Right atrium auricular region (tissue), 2 donors: Measurements from ENCODE around the gene AHR. TPM values are rescaled to one million over a fixed set of nuclear protein-coding genes. Genes with fewer than 3 reads are reported as not detected.
A peak's percentile ranks its signal among the peaks of the same experiment; 100 is the strongest.

Experiments used
- DNase-seq: peaks from one replicate; pipeline ENCODE4 v3.0.0-alpha.2; 2019; ENCODE audit warnings: low spot score
- H3K27ac ChIP-seq, 2 donors: fragments of 200-600 bp; sonication (generic); 1 replicate in 1 of 2; 2 replicates in 1 of 2; pipeline ENCODE4 v1.5.1; 2016 to 2019
- H3K27me3 ChIP-seq, 2 donors: fragments of 200-600 bp; sonication (generic); one replicate each; pipeline versions ENCODE4 v1.5.1 to v1.6.0; 2017 to 2019
- H3K36me3 ChIP-seq: fragments of 200-600 bp; sonication (generic); one replicate; pipeline ENCODE4 v1.5.1; 2016
- H3K4me1 ChIP-seq, 2 donors: fragments of 200-600 bp; sonication (generic); one replicate each; pipeline versions ENCODE4 v1.5.1 to v1.6.0; 2017 to 2019
- H3K4me3 ChIP-seq, 2 donors: fragments of 200-600 bp; sonication (generic); 1 replicate in 1 of 2; 2 replicates in 1 of 2; pipeline ENCODE4 v1.5.1; 2017 to 2019; ENCODE audit warnings: mild to moderate bottlenecking in 1 of 2, moderate library complexity in 1 of 2
- H3K9me3 ChIP-seq, 2 donors: fragments of 200-600 bp; sonication (generic); one replicate each; pipeline ENCODE4 v1.5.1; 2019
- CTCF ChIP-seq, 2 donors: fragments of 200-600 bp; sonication (generic); IDR thresholded peaks; one replicate each; pipeline ENCODE4 v1.5.1; 2019; ENCODE audit warnings: antibody characterized with exemption in 2 of 2
- total RNA-seq, 2 donors: library from RNA; depleted of rRNA; stranded (reverse); fragments of >200 nt; gene quantifications; one replicate each; pipeline ENCODE4 v1.1.0, GENCODE V29; 2016

AHR gene
- total RNA-seq, 2 donors from 2014 or later: 38.7 to 45.4 TPM

GRCh38 chr7:17305387-17306171 lies 7.1 kb downstream of the AHR start:
- TF ChIP-seq CTCF (IDR thresholded peaks at IDR 0.05): no peak
- no peak for DNase-seq
- Histone ChIP-seq H3K4me3 (no peak overlapping the region), H3K9me3 (no peaks in the 10 kb centered on the region), H3K36me3 (peaks cover 8% of the 10 kb centered on the region), H3K27ac (peak overlapping the region; percentile 24 to 58), H3K27me3 (no peaks in the 10 kb centered on the region), H3K4me1 (peaks cover 0 to 56% of the 10 kb centered on the region in 2 donors)

- peak overlapping the region; percentile 24 to 58 for H3K27ac ChIP-seq
- no peaks in the 10 kb centered on the region for H3K27me3 ChIP-seq
- no peak for DNase-seq
- TF ChIP-seq CTCF (IDR thresholded peaks at IDR 0.05): no peak
- H3K4me3 ChIP-seq: peak overlapping the region in 1 of 2 donors; percentile 15
- no peaks in the 10 kb centered on the region for H3K9me3 ChIP-seq
- H3K36me3 ChIP-seq: peaks cover 19% of the 10 kb centered on the region
- H3K4me1 ChIP-seq: peaks cover 0 to 51% of the 10 kb centered on the region in 2 donors
These were observed 8.5 kb downstream of the AHR start for GRCh38 chr7:17307000-17307399.

GRCh38 chr7:17307558-17307957 lies 9.1 kb downstream of the AHR start:
- TF ChIP-seq CTCF (IDR thresholded peaks at IDR 0.05): no peak
- peaks cover 0 to 45% of the 10 kb centered on the region in 2 donors for H3K4me1 ChIP-seq
- H3K27me3 ChIP-seq: no peaks in the 10 kb centered on the region
- DNase-seq: no peak
- peak overlapping the region in 1 of 2 donors; percentile 15 for H3K4me3 ChIP-seq
- peaks cover 19% of the 10 kb centered on the region for H3K36me3 ChIP-seq
- no peaks in the 10 kb centered on the region for H3K9me3 ChIP-seq
- peak overlapping the region; percentile 24 to 58 for H3K27ac ChIP-seq

- Histone ChIP-seq H3K4me1 (peaks cover 0 to 44% of the 10 kb centered on the region in 2 donors), H3K9me3 (no peaks in the 10 kb centered on the region), H3K36me3 (peaks cover 19% of the 10 kb centered on the region), H3K27me3 (no peaks in the 10 kb centered on the region), H3K27ac (peak overlapping the region; percentile 24 to 58), H3K4me3 (no peak overlapping the region)
- no peak for DNase-seq
- TF ChIP-seq CTCF (IDR thresholded peaks at IDR 0.05): no peak
These were observed 9.7 kb downstream of the AHR start for GRCh38 chr7:17307969-17308648.

GRCh38 chr7:17311194-17311593 lies 12.7 kb downstream of the AHR start:
- Histone ChIP-seq H3K27me3 (no peaks in the 10 kb centered on the region), H3K4me3 (no peak overlapping the region), H3K9me3 (no peaks in the 10 kb centered on the region), H3K36me3 (peaks cover 19% of the 10 kb centered on the region), H3K27ac (no peak overlapping the region), H3K4me1 (peaks cover 0 to 25% of the 10 kb centered on the region in 2 donors)
- DNase-seq: no peak
- TF ChIP-seq CTCF (IDR thresholded peaks at IDR 0.05): no peak
